Measurements from ENCODE around the gene PCNX3.
"Not testable (repeated sequence)": the region's sequence is repeated elsewhere in the genome, so short reads cannot be mapped to it uniquely, and the experiment has no call there.

Gene PCNX3

DNA sequence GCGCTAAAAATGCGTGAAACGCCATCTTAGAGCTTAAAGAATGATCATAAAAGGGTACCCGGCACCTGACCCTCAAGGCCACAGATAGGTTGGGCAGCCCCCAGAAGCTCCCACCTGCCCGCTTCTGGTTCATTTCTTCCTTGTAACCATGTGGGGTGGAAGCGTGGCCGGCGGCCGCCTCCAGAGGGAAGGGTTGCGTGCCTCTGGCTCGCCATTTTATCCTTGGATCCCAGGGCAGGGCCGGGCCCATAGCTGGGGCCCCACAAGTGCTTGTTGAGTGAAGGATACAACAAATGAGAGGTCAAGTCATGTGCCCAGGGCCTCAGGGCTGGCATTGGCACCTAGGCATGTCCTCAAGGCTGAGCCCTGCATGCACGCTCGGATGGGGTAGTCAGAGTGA is 5.9 kb downstream of the PCNX3 start:
- DNase-seq, result no peak

DNA sequence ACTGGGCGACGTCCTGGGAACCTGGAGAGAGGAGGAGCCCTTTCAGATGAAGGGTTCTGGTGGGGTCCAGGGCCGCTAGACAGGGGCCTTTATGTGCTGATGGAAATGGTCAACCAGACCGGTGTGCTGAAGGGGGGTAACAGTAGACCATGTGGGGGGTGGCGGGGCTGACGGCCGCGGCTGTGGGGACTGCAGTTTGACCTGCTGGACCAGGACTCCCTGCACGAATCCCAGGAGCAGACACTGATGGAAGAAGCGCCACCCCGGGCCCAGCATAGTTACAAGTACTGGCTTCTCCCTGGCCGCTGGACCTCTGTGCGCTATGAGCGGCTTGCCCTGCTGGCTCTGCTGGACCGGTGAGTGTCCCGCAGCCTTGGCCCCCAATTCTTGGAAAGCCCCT is 6.4 kb downstream of the PCNX3 start:
- DNase-seq, result no peak

DNA sequence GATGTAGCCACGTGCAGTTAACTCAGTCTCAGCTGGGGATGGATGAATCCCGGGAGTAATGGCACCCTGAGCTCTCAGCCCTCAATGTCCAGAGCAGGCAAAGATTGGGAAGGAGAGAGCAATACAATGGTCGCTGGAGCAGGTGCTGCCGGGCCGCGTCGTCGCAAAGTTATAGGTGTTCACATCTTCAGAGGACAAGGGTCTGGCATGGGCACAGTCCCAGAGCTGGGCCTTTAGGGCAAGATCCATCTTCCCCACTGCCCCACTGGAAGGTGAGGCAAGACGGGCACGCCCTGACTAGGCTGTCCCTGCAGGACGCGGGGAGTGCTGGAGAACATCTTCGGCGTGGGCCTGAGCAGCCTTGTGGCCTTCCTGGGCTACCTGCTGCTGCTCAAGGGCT is 7.6 kb downstream of the PCNX3 start:
- DNase-seq, result no peak

DNA sequence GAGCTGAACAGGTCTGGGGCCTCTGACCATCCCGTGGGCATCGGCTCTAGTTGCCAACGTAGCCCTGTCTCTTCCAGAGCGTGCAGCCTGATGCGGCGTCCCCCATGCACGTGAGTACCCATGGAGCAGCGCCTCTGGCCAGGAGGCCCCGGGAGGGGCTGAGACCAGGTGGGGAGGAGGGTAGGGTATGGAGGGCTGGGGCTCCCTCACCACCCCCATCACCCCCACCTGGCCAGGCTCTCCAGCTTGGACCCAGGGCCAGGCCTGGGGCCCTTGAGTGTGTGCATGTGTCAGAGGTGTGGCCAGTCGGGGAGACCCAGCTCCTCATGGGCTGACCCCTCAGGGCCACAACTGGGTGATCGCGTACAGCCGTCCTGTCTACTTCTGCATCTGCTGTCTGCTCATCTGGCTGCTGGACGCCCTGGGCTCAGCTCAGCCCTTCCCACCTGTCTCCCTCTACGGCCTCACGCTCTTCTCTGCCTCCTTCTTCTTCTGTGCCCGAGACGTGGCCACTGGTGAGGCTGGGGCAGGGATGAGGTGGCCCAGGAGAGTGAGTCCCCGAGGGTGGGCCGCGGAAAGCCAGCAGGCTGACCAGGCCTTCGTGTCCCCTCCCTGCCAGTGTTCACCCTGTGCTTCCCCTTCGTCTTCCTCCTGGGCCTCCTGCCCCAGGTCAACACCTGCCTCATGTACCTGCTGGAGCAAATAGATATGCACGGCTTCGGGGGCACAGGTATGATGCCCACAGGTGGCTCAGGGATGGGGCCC is 8.5 kb downstream of the PCNX3 start:
- DNase-seq, result no peak

DNA sequence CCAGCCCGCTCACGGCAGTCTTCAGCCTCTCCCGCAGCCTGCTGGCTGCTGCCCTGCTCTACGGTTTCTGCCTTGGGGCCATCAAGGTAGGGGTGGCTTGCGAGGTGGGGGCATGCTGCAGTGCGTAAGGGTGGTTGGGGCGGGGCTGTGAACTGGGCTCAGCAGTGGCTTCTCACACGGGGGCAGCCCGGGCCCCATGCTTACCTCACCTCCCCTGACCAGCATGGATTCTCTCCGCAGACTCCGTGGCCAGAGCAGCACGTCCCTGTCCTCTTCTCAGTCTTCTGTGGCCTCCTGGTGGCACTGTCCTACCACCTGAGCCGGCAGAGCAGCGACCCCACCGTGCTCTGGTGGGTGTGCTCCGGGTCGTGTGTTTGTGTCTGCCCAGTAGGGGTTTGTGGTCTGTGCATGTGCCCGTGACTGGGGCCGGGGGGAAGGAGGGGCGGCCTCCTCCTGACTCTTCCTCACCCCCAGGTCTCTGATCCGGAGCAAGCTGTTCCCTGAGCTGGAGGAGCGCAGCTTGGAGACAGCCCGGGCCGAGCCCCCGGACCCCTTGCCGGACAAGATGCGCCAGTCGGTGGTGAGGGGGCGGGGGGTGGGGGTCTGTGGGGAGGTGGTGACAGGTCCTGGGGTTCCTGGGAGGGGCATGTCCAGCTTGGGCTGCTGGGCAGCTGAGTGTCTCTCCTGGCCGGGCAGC is 9.5 kb downstream of the PCNX3 start:
- no peak for DNase-seq

DNA sequence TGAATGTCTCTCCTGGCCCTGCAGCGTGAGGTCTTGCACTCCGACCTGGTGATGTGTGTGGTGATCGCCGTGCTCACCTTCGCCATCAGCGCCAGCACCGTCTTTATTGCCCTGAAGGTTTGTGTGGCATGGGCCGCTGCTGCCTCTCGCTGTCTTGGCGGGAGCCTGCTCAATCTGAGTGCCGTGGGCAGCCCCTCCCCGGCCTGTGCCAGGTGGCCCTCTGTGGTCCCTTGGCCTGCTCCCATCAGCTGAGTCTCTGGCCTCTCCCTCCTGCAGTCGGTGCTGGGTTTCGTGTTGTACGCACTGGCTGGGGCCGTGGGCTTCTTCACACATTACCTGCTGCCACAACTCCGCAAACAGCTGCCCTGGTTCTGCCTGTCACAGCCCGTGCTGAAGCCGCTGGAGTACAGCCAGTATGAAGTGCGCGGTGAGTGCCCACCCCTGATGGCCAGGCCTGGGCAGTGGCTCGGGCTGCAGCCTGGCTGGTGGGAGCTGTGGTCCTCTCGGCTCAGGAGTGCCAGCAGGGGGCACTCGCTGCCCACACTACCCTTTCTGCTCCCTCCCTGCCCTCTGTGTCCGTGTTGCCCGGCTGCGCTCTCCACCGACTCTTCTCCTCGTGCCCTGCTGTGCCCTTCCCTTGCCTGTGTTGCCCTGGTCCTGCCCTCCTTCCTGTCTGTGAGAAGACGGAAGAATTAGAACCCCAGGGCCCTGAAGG is 10.2 kb downstream of the PCNX3 start:
- peak; percentile 29 to 44 for DNase-seq

DNA sequence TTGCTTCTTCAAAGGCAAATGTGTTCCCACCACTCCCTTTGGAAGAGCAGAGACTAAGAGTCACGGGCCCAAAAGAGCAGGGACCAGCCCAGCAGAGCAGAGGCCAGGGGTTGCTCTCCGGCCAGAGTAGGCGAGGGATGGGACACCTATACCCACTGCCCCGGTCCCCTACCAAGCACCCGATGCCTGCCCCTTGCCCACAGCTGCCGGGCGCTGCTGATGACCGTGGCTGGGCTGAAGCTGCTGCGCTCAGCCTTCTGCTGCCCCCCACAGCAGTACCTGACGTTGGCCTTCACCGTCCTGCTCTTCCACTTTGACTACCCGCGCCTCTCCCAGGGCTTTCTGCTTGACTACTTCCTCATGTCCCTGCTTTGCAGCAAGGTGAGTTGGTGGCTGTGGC is 11.6 kb downstream of the PCNX3 start:
- DNase-seq, result no peak

DNA sequence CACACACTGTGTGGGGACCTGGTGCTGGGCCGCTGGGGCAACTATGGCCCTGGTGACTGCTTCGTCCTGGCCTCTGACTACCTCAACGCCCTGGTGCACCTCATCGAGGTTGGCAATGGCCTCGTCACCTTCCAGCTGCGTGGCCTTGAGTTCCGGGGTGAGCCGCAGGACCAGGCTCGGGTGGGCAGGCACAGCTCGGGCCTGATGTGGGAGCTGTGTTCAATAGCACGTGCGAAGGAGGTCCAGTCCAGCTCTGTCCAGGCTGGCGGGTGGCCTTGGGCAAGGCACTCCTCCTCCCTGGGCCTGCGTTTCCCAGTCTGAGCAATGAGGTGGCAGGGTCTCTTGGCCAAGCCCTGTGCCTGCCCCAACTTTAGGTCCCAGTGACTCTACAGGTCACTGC is 14.0 kb downstream of the PCNX3 start:
- no peak for DNase-seq

DNA sequence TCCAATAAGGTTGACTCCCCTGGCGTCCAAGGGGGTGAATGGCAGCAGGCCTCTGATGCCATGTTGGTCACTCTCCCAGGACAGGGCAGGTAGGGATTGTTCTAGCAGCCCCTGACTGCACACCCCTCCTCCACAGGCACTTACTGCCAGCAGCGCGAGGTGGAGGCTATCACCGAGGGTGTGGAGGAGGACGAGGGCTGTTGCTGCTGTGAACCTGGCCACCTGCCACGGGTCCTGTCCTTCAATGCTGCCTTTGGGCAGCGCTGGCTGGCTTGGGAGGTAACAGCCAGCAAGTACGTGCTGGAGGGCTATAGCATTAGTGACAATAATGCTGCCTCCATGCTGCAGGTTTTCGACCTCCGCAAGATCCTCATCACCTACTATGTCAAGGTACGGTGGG is 14.6 kb downstream of the PCNX3 start:
- DNase-seq, result no peak

DNA sequence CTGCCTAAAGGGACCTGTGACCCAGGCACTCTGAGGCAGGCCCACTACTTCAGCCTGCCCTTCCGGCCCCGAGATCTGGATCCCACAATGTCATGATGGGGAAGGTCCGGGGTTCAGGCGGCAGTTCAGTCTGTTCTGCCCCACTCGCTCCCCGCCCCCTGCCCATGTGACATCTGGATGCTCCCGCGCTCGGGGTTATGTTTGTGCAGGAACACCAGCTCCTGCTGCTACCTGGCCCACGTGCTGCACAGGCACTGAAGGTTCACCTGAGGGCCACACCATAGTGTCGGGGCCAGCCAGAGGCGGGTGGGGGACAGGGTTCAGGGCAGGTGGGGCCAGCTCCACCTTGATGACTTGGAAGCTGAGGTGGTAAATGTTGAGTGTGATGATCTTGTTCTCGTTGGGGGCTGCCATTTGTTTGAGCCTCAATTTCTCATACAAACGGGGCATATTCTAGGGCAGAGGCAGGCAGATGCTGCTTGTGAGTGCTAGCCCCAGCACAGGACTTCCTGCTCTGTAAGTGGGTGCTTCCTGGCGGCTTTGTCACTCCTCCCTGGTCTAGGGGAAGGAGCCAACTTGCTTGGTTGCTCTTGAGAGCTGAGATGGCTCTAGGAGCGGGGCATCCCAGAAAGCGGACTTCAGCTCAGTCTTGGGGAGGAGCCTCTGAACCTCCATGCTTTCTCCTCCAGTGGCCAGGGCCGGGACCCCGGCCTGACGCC is 18.0 kb downstream of the PCNX3 start:
- peak; percentile 24 to 33 for DNase-seq

DNA sequence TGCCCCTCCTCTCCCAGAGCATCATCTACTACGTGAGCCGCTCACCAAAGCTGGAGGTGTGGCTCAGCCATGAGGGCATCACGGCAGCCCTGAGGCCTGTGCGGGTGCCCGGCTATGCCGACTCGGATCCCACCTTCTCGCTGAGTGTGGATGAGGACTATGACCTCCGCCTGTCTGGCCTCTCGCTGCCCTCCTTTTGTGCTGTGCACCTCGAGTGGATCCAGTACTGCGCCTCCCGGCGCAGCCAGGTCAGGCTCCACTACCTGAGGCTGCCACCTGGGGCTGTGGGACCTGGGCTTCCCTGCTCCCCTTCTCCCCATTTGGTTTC is 18.5 kb downstream of the PCNX3 start:
- DNase-seq, result no peak

DNA sequence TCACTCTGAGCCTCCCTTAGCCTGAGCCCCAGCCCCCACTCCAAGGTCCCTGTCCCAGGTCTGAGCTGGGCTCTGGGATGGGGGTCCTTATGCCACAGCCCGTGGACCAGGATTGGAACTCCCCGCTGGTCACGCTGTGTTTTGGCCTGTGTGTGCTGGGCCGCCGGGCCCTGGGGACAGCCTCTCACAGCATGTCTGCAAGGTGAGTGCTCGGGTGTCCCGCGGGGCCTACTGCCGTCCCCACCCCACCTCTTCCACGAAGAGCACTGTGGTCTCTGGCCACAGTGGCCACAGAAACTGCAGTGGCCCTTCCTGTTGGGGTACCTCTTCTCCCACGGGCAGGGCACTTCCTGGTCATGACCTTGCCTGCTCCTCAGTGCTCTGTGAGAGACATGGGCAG is 18.9 kb downstream of the PCNX3 start:
- no peak for DNase-seq

DNA sequence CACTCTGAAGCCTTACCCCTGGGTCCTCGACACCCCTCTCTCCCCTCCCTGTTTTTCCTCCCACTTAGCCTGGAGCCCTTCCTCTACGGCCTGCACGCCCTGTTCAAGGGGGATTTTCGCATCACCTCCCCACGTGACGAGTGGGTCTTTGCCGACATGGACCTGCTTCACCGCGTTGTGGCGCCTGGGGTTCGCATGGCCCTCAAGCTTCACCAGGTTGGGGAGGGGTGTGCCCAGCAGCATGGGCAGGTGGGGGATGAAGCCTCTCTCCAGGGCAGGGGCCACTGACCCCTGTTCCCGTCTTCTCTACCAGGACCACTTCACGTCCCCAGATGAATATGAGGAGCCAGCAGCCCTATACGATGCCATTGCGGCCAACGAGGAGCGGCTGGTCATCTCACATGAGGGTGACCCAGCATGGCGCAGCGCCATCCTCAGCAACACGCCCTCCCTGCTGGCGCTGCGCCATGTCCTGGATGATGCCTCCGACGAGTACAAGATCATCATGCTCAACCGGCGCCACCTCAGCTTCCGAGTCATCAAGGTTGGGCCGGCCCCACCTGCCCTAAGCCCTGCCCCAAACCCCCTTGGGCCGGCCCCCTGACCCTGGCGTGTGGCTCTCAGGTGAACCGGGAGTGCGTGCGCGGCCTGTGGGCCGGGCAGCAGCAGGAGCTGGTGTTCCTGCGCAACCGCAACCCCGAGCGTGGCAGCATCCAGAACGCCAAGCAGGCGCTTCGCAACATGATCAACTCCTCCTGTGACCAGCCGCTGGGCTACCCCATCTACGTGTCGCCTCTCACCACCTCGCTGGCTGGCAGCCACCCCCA is 19.5 kb downstream of the PCNX3 start:
- DNase-seq, result no peak

DNA sequence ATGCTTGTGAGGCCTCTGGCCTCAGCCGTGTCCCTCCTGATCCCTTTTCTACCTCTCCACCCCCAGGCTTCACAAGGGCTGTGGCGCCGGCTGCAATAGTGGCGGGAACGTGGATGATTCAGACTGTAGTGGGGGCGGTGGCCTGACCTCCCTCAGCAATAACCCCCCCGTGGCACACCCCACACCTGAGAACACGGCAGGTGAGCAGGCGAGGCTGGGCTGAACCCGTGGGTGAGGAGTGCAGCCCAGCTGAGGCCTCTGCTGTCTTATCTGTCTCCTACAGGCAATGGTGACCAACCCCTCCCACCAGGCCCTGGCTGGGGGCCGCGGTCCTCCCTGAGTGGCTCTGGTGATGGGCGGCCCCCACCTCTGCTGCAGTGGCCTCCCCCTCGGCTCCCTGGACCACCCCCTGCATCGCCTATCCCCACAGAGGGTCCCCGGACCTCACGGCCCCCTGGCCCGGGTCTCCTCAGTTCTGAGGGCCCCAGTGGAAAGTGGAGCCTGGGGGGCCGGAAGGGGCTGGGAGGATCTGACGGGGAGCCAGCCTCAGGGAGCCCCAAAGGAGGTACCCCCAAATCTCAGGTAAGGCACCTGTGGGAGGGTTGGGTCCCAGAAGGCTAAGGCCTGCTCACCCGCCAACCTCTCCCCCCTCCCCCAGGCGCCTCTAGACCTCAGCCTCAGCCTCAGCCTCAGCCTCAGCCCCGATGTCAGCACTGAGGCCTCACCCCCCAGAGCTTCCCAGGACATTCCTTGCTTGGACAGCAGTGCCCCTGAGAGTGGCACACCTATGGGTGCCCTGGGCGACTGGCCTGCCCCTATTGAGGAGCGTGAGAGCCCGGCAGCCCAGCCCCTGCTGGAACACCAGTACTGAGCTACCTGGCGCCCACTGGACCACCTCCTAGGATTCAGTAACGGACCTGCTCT is 20.8 kb downstream of the PCNX3 start:
- DNase-seq, result no peak

DNA sequence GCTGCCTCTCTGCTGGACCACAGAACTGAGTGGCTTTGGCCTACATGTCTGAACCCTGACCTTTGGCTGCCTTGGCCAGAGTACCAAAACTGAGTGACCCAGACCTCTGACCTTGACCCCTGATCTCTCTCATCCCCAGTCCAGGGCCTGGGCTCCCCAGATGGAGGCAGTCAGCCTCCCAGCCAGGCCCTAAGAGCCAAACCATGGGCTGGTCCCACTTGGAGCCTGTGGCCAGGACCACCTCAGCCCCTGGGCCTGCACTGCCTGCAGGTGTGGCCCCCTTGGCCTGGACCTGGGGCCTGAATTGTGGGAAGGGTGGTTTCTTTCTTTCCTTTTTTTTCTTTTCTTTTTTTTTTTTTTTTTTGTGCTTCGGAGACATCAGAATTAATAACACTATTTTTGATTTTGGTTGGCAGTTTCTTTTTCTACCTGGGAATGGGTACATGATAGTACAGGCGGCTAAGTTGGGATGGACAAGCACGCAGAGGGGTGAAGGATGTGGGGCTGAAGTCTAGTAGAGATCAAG is 21.5 kb downstream of the PCNX3 start:
- DNase-seq, result no peak

DNA sequence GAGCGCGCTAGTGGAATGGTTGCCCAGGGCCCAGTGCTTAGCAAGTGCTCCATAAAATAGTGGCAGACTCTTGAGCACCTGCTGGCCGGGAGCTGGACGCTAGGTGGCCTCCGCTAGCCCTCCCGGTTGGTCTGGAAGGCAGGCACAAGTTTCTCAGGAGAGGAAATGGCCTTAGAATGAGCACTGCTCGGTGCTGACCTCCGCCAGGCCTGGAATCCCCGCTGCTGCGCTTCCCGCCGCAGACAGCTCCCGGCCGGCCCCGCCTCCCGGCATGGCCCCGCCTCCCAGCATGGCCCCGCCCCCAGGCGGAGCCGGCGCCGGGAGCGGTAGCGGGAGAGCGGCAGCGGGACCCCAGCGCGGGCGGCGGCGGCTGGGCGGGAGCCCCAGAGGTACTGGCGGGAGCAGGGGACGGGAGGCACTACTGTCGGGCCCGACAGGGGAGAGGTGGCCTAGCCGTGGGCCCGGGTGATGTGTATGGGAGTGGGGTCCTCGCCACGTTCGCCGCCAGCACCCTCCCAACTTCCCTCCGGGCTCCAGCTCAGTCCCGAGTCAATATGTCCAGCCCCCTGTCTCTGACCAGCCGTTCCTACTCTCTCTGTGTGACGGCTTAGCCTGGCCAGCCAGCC is 22.3 kb downstream of the PCNX3 start, which contains the start of gene SIPA1:
Gene SIPA1 (plus strand): TSS at position 308 of the 626 bp plus-strand sequence. CDS start 2,821 bp downstream, outside the sequence.
- DNase-seq, result peak; percentile 43 to 57

DNA sequence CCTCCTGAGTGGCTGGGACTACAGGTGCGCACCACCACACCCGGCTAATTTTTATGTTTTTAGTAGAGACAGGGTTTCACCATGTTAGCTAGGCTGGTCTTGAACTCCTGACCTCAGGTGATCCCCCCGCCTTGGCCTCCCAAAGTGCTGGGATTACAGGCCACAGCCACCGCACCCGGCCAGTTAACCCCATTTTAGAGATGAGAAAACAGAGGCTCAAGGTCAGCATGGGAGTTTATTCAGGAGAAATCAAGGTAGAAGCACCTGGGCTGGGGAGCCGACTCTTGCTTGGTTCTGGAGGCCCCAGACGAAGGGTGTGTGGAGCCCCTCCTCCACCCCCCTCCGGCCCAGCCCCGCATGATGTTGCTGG is 23.6 kb downstream of the PCNX3 start:
- DNase-seq, result not testable (repeated sequence)

DNA sequence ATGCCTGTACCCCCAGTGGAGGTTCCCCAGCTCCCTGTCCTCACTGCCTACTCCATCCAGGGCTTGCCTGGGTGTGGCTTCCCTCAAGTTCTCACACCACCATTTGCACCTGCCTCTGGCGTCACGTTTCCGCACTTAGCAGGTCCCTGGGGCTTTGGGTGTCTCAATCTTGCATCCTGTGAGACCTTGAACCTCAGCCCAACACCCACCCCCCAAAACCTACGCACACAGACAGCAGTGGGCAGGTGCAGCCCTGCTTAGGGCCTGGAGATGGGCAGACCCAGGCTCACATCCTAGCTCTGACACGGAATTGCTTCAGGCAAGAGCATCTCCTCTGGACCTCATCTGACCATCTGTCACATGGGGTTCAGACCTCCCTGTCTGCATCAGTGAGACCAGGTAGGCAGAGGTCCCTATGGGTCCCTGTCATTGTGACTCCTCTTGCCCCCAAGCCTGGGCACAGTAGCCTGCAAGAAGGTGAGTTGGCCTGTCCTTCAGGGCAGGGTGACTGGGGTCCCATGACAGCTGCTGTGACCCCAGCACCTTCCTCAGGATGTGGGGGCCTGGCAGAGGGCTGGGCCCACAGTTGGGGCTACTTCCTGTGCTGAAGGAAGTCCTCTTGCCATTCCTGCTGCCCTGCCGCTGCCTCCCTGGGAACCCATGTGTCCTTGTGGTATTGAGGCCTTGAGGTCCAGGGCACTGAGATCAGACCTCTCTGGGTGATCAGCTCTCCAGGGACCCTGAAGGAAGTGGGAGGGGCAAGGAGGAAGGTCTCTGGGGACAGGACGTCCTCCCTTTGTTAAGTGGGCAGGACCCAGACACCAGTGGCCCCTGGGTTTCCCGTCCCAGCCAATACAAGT is 24.3 kb downstream of the PCNX3 start:
- peak; percentile 50 to 68 for DNase-seq

DNA sequence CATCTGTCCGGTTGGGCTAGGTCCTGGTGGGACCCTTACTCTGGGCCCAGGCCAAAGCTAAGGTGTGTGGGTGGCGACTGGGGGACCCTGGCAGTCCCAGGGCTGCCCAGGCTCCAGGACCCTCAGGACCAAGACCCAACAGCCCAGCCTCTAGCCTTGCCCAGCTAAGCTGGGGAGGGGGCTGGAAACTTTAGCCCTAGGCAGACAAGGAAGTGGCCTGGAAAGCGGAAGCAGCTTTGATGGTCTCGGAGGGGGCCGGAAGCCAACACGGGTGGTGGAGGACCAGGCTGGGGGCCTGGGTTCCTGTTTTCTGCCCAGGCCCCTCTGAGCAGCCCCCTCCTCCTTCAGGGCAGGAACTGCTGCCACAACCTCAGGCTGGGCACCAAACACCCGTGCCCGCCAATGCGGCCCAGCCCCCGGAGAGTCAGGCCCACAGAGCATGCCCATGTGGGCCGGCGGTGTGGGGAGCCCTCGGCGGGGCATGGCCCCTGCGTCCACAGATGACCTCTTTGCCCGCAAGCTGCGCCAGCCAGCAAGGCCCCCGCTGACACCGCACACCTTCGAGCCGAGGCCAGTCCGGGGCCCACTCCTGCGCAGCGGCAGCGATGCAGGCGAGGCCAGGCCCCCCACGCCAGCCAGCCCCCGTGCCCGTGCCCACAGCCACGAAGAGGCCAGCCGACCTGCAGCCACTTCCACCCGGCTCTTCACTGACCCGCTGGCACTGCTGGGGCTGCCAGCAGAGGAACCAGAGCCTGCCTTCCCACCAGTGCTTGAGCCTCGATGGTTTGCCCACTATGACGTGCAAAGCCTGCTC is 25.1 kb downstream of the PCNX3 start:
- DNase-seq, result peak; percentile 83 to 86

All from Kasumi-1 (cell line).